ENCODE data around the gene ACTMAP. TPM values are rescaled to one million over a fixed set of nuclear protein-coding genes. Genes with fewer than 3 reads are reported as not detected.

Gene ACTMAP
- total and polyA plus RNA-seq, 2 of the 8 experiments (the other 6 are each of a cell fraction or from before 2014, with no cell fraction given): 24.1 to 26.5 TPM

DNA sequence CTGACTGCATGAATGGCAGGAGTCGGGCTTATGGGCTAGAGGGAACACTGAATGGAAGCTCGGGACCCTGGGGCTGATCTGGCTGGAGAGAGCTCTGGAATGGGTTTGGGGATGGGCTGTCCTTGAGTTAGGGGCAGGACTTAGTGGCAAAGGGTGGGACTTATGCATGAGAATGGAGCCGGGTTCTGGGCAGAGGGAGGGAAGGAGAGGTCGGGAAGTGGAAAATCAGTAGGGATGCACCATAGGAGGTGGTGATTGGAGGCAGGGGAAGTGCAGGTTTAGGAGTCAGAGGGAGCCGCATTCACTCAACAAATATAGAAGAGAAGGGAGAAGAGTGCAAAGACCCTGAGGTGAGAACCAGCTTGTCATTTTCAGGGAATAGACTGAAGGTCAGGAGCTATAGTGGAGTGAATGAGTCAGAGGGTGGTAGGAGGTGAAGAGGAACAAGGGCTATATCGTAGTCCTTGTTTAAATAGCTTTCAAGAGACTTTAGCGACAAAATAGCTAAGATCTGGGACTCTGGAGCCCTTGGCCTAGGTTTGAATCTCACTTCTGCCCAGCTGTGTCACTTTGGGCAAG lies 28.5 kb upstream of the ACTMAP start (continued):
- TF ChIP-seq, protein P1, sequence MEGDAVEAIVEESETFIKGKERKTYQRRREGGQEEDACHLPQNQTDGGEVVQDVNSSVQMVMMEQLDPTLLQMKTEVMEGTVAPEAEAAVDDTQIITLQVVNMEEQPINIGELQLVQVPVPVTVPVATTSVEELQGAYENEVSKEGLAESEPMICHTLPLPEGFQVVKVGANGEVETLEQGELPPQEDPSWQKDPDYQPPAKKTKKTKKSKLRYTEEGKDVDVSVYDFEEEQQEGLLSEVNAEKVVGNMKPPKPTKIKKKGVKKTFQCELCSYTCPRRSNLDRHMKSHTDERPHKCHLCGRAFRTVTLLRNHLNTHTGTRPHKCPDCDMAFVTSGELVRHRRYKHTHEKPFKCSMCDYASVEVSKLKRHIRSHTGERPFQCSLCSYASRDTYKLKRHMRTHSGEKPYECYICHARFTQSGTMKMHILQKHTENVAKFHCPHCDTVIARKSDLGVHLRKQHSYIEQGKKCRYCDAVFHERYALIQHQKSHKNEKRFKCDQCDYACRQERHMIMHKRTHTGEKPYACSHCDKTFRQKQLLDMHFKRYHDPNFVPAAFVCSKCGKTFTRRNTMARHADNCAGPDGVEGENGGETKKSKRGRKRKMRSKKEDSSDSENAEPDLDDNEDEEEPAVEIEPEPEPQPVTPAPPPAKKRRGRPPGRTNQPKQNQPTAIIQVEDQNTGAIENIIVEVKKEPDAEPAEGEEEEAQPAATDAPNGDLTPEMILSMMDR (IDR thresholded peaks at IDR 0.05; ENCODE audit: control extremely low read depth in 1 of 3, insufficient read depth in 1 of 3, low read depth in 1 of 3, low read length in 3 of 3): no peak
- no peak for TF ChIP-seq SUZ12 (IDR thresholded peaks at IDR 0.05; ENCODE audit: low read length)
- TF ChIP-seq RBBP5 (IDR thresholded peaks at IDR 0.05; ENCODE audit: borderline replicate concordance, low read depth, low read length): no peak
- no peak for TF ChIP-seq TAF7 (optimal IDR thresholded peaks at IDR 0.05; ENCODE audit: borderline replicate concordance, low read depth, low read length)
- TF ChIP-seq MAX (IDR thresholded peaks at IDR 0.05): no peak

All from H1 (cell line).